Right ventricle myocardium inferior (tissue), 1 donor: ENCODE measurements around the gene COL2A1. TPM values are rescaled to one million over a fixed set of nuclear protein-coding genes. Genes with fewer than 3 reads are reported as not detected.
A peak's percentile ranks its signal among the peaks of the same experiment; 100 is the strongest.

Experiments
- ATAC-seq: fragments of 200-7000 bp; cut with Tn5 transposase; one replicate; pipeline ENCODE4 v1.9.1; 2020; ENCODE audit warnings: mild to moderate bottlenecking, moderate library complexity
- DNase-seq: peaks from one replicate; pipeline ENCODE4 v3.0.0; 2021; ENCODE audit errors: missing footprints
- intact Hi-C: fragments of 100-400 bp; cut with DNase I; formaldehyde crosslinking; loops from one replicate; pipeline ENCODE4 v1.11.0; 2022
- total RNA-seq: library from RNA; stranded (reverse); fragmentation: NEBNext Ultra II Directional; extraction: Animal tissue kit (Norgen Biotek cat#: 25700); gene quantifications from one replicate; pipeline ENCODE4 v1.2.1, GENCODE V29; 2021
- donor health status: DM: no; HTN: yes; CAD: no; lungs with severe emphysema.

Gene COL2A1
- total RNA-seq, 1 donor from 2014 or later = not detected

GRCh38 chr12:48000878-48001504 is 3.3 kb downstream of the COL2A1 start:
- ATAC-seq = peak; percentile 35
- no peak for DNase-seq
- intact Hi-C loops = no loop called here

- ATAC-seq = no peak
- intact Hi-C loops = no loop called here
Measured at GRCh38 chr12:47999816-48000215, 4.5 kb downstream of the COL2A1 start.

DNA sequence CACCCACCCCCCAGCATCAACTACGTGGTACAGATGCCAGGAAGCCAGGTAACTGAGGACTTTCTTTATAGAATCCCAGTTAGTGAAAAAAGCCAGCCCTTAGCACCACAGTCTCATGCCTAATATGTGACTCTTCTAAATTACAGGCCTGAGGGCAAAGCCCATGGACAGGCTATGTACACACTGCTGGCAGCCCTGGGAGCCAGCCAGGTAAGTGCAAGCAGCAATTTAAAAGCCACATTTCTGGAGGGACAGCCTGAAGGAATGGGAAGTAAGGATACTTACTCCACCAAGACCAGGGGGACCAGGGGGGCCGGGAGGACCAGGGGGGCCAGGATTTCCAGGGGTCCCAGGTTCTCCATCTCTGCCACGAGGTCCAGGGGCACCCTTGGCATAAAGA is 7.0 kb downstream of the COL2A1 start:
- DNase-seq (no peak), ATAC-seq (no peak)
- intact Hi-C loops = no loop called here

More at GRCh38 chr12:47999816-48000215, 4.5 kb downstream of the COL2A1 start:
- no peak for DNase-seq

GRCh38 chr12:47995981-47996401 is 8.3 kb downstream of the COL2A1 start:
- ATAC-seq (no peak), DNase-seq (no peak)
- intact Hi-C loops = no loop called here

- intact Hi-C loops = no loop called here
- DNase-seq (no peak), ATAC-seq (no peak)
Measured at GRCh38 chr12:47993491-47993890, 10.8 kb downstream of the COL2A1 start.

DNA sequence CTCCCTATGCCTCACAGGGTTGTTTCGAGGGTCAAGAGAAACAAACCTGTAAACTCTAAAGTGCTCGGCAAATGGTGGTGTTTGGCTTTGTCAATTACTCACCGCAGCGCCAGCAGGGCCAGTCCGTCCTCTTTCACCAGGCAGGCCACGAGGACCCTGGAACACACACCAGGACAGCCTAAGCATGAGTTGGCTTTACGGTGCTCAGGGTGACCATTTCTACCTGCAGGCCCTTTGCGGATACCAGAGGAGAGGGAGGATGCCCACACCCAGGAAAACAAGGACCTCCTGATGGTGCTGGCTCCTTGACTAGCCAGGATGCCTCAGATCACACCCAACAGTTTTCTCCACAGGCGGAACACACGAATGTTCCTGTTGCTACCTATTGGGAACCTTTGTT is 11.5 kb downstream of the COL2A1 start:
- intact Hi-C loops = no loop called here
- ATAC-seq = no peak
- no peak for DNase-seq

DNA sequence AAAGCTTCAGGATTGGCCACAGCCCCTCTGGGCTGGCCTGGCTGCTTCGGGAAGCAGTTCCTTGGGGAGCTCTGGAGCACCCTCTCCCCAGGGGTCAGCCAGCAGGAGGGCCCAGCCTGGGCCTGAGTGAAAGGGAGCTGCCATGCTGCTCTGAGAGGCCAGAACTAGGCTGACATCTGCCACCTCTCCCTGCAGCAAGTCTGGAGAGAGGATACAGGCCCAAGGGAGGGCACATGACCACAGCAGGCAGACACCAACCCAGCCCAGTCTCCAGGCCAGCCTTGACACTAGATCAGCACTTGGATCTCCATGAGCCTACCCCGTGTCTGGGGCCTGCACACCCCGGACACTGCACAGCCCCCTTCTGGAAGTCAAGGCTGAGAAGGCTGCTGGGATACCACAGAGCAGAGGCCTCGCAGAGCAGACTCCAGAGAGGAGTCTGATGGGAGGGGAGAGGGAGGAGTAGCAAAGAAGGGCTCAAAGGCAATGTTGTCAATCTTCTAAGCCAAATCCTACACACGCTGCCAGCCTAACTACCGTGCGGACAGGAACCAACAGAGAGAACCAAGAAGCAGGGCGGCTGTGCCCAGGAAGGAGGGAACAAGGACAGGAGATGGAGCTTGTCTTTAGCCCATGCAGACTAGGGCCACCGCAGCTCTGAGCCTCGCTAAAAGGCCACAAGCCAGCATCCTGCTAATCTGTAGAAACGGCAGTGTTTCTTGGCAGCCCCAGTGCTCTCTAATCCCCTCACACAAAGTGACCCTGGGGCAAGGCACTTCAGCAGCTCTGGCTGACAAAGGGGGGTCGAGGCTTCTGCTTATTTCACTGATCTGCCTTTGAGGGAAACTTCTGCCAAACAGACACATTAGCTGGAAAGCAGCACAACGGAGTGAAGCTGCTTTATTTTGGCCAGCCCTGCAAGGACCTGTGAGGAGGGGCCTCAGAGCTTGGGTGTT is 12.9 kb downstream of the COL2A1 start:
- intact Hi-C loops = no loop called here
- no peak for DNase-seq

GRCh38 chr12:47990351-47991105 is 13.7 kb downstream of the COL2A1 start:
- intact Hi-C loops = no loop called here
- DNase-seq (no peak), ATAC-seq (no peak)

More for the DNA sequence above, 12.9 kb downstream of the COL2A1 start:
- ATAC-seq = no peak

DNA sequence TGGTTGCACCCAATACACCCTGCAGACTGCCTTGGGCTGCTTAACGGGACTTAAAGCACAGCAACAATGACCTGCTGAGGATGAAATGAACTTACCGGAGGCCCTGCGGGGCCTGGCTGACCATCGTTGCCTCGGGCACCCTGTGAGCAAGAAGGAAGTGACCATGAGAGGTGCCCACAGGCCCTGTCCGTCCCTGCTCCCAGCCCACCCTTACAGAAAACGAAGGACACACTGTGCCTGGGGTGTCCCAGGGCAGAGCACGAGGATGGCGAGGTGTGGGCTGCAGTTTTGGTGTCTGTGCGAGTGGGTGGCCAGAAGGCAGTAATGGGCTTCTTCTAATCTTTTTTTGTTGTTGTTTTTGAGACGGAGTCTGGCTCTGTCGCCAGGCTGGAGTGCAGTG is 14.6 kb downstream of the COL2A1 start:
- ATAC-seq (no peak), DNase-seq (no peak)
- intact Hi-C loops = no loop called here

DNA sequence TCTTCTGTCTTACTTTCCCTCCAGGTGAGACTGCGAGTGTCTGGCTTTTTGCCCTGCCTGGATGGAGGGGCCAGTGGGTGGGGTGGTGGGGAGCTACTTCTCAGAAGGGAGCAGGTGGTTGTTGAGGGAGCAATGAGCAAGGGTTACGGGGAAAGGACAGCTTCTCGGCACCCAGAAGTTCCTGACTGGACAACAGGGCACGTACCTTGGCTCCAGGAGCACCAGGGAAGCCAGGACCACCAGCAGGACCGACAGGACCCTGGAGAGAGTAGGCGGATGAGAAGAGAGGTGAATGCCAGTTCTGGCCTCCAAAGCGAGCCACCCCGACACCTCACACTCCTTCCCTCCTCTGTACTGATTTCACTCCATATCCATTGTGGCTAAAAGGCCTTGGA is 15.3 kb downstream of the COL2A1 start:
- no peak for DNase-seq
- ATAC-seq = no peak
- intact Hi-C loops = no loop called here

DNA sequence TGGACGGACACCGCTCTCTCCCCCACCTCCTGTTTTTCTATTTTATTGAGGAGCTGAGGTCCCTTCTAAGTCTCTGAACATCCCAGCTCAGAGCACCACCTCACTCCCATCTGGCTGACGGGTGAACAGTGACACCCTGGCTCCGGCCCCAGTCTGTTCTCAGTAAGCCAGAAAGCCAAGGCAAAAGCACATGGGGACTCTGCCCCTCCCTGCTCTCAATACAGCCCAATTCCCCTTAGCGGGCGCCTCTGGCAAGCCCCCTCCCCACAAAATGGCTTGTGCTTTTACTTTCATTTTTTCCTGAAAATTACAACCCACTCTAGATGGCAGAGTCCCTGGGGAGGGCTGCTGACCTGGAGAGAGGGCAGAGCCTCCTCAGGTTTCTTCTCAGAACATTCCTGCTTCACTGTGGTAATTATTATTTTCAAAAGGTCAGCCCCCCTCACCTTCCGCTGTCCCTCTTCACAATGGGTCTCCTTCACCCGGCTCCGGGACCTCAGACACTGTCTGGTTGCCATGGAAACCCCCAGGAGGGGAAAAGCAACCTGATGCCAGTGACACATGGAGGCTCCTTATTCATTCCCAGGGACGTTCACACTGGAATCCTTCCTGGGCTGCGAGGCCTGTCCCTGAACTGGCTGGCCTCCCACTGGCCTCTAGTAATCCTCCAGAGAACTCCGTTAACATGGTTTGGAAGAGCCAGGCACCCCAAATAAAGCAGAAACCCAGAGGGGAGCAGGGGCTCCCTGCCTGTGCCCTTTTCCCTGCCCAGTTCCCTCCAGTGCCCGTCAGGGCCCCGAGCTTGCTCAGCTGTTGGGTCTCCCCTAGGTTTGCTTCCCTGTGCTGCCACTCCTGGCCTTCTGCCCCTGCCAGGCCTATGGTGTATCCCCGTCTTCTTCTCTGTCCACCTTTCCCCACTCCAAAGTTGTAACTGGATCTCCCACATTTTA is 15.9 kb downstream of the COL2A1 start:
- DNase-seq = no peak
- ATAC-seq = peak; percentile 51
- intact Hi-C loops = no loop called here

DNA sequence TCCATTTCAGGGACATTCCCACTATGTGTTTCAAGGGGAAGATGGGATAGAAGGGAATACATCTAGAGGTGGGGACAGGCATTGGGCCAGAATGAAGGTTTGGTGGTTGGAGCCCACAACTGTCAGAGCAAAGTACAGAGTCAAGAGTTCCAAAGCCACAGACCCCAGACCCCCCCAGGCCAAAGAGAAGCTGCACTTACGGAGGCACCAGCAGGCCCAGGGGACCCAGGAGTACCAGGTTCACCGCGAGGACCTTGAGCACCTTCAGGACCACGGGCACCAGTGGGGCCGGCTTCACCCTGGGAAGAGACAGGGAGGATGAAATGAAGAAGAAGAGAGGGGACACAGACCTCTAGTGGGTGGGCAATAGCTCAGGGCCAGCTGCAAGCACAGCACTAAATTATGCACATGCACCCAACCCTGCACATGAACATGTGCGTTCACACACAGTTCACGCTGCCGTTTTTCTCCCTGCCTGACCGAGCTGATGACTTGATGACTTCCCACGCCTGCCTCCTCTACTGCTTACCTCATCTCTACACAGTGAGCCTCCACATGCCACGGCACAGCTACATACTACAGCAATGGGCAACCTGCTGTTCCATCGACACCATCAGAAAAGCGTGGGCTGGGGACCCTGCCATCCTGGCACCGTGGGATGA is 16.7 kb downstream of the COL2A1 start:
- peak; percentile 11 for ATAC-seq
- intact Hi-C loops = no loop called here
- DNase-seq = no peak

- DNase-seq (no peak), ATAC-seq (no peak)
- intact Hi-C loops = no loop called here
Measured at GRCh38 chr12:47986832-47987231, 17.4 kb downstream of the COL2A1 start.

- DNase-seq = no peak
- intact Hi-C loops = no loop called here
- ATAC-seq = no peak
Measured at GRCh38 chr12:47986291-47986660, 18.0 kb downstream of the COL2A1 start.

- no peak for DNase-seq
- ATAC-seq = no peak
- intact Hi-C loops = no loop called here
Measured at GRCh38 chr12:47985596-47986290, 18.5 kb downstream of the COL2A1 start.

- no peak for ATAC-seq
- intact Hi-C loops = no loop called here
- no peak for DNase-seq
Measured at GRCh38 chr12:47984331-47984801, 19.9 kb downstream of the COL2A1 start.

DNA sequence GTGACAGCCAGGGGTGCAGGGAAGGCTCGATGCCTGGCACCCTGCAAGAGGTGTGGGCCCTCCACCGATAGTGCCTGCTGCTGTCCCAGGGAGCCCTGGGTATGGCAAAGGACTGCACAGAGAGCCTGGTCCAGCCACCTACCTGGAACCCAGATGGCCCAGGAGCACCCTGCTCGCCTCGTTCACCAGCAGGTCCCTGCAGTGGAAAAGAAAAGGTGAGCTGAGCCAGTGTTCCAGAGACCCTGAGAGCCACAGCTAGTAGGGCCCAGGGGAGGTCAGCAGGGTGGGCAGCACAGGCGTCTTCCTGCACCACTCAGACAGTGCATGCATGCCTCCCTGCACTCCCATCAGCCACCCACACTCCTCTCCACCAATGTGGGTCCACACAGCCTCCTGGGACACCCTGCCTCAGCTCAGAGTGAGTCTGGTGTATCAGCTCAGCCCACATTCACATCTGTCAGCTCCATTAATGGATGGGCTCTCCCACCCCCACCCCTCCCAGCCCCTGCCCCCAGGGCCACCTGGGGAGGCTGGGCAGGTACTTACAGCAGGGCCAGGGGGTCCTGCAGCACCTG is 20.6 kb downstream of the COL2A1 start:
- intact Hi-C loops = no loop called here

More for the DNA sequence above, 20.6 kb downstream of the COL2A1 start:
- DNase-seq (no peak), ATAC-seq (no peak)
